ENCODE data around the gene ANTXR1.
"Not testable (repeated sequence)": the region's sequence is repeated elsewhere in the genome, so short reads cannot be mapped to it uniquely, and the experiment has no call there.

Gene ANTXR1

DNA sequence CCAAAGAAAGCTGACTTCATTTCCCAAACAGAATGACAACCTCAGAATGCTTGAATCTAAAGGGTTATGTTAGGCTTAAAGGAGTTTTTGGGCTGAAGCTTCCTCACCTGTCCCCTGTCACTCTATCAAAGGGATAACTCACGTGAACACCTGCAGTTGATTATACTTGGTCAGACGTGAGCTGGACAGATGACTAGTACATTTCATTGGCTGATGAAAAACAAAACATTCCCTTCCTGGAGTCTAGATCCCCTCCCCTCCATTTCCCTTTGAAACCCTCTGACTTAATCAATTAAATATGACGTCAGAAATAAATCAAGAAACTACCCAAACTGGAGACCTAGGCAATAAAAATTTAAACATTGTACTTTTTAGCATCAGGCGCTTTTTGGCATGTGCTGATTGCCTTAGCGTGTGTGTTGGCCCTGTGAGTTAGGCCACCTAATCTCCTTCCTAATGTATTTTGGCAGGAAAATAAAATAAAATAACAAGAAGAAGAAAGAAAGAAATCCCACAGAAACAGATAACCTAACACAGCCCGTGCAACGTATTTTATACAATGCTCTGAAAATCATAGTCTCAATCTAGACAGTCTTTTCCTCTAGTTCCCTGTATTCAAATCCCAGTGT lies 159.0 kb downstream of the ANTXR1 start:
- Mint-ChIP-seq H3K36me3 (no peaks in the 10 kb centered on the region), H3K9me3 (no peaks in the 10 kb centered on the region), H3K4me1 (peaks cover 8% of the 10 kb centered on the region), H3K4me3 (no peak overlapping the region), H3K27ac (no peak overlapping the region), H3K27me3 (peaks cover 68% of the 10 kb centered on the region)
- ATAC-seq: no peak

DNA sequence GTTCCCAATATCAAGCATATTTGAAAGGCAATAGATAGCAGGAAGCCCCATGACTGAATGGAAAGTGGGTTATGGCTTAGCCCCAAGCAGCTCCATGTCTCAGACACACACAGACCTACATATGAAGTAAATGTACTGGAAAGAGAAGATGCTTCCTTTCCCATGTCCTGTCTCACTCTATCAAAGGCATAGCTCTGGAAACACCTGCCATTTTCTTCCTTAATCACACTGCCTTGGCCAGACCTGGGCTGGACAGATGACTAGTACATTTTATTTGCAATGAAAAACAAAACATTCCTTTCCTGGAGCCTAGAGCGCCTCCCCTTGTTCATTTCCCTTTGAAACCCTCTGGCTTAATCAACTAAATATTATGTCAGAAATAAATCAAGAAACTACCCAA lies 160.7 kb downstream of the ANTXR1 start:
- no peak for ATAC-seq
- Mint-ChIP-seq H3K4me1 (peaks cover 8% of the 10 kb centered on the region), H3K9me3 (no peaks in the 10 kb centered on the region), H3K36me3 (no peaks in the 10 kb centered on the region), H3K4me3 (no peak overlapping the region), H3K27ac (no peak overlapping the region), H3K27me3 (peaks cover 73% of the 10 kb centered on the region)

DNA sequence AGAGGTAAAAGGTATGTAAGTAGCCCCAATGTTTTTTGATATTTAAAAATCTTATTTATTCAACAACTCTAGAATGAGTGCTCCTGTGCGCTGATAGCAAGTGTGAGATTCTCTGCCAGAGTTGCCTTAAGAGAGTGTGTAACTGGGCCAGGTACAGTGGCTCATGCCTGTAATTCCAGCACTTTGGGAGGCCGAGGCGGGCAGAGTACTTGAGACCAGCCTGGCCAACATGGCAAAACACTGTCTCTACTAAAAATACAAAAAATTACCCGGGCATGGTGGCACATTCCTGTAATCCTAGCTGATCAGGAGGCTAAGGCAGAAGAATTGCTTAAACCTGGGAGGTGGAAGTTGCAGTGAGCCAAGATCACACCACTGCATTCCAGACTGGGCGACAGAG lies 161.2 kb downstream of the ANTXR1 start:
- peaks cover 68% of the 10 kb centered on the region for H3K27me3 Mint-ChIP-seq
- H3K9me3 Mint-ChIP-seq, H3K4me3 Mint-ChIP-seq, ATAC-seq, H3K27ac Mint-ChIP-seq, H3K4me1 Mint-ChIP-seq, H3K36me3 Mint-ChIP-seq: not testable (repeated sequence)

DNA sequence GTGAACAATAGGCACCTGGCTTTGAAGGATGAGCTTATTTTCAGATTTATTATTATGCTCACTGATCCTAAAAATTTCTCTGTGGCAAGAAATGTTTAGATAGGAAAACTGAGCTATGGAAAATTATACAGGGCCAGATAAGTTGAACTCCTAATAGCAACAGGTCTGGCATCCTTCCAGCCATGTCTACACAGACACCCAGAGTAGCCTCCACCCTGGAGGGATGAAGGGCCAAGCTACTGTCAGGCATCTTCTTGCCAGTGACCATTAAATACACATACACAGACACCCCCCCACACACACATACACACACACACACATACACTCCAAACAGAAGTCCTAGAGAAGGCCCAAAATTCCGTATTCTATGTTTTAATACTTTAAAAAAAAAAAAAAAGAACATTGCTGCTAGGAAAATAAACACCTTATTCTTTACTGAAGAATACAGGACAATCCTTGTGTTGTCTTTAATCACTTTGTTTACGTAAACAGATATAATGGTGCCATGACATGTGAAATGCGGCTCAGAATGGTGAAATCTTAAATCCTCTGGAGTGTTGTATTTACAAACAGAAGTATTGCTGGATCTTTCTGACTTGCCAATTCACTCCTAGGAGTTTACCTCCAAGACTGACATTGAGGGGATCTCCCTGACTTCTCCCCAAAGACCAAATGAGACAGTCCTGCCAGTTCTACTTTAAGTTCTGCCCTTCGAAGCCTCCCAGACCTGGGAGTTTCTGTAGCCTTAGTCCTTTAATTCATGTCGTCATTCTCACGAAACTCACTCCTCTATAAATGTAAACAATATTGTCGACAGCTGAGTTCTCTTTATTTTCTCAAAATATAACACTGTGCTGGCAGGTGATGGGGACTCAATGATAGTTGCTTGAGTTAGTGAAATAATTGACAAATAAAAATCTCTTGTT lies 163.1 kb downstream of the ANTXR1 start:
- Mint-ChIP-seq H3K9me3 (no peaks in the 10 kb centered on the region), H3K36me3 (no peaks in the 10 kb centered on the region), H3K4me3 (no peak overlapping the region), H3K4me1 (no peaks in the 10 kb centered on the region), H3K27ac (no peak overlapping the region), H3K27me3 (peaks cover 68% of the 10 kb centered on the region)
- ATAC-seq: no peak

DNA sequence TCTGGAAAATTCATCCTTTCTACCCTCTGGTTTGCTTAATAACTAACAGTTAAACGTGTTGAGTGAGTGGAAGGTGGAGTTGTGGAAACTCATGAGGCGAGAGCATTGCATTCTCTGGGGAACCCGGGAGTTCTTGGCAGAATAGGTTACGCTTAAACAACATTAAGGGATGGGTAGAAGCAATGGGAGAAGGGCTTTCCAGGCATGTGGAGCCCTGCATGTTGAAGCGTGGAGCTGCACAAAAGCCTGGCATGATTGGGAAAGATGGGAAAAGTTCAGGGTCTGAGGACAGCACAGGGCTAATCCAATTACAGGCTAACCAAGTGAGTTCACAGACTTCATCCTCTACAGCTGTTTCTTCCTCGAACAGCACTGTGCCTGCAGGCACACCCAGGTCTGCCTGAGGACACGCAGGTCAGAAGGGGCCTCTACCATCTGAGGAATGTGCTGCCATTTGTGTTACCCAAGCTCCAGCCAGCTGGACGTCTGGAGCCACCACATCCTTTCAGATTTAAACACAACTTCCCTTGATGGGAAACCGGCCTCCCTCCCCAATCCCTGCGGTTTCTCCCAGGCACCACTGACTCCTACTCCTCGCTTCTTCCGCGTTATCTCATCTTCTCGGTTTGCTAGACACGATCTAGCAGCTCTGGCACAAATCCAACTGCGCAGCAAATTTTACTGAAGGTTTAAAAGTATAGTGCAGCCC lies 164.2 kb downstream of the ANTXR1 start:
- no peaks in the 10 kb centered on the region for H3K4me1 Mint-ChIP-seq
- no peak overlapping the region for H3K27ac Mint-ChIP-seq
- H3K9me3 Mint-ChIP-seq: no peaks in the 10 kb centered on the region
- H3K4me3 Mint-ChIP-seq: no peak overlapping the region
- H3K36me3 Mint-ChIP-seq: no peaks in the 10 kb centered on the region
- H3K27me3 Mint-ChIP-seq: peaks cover 61% of the 10 kb centered on the region
- no peak for ATAC-seq

DNA sequence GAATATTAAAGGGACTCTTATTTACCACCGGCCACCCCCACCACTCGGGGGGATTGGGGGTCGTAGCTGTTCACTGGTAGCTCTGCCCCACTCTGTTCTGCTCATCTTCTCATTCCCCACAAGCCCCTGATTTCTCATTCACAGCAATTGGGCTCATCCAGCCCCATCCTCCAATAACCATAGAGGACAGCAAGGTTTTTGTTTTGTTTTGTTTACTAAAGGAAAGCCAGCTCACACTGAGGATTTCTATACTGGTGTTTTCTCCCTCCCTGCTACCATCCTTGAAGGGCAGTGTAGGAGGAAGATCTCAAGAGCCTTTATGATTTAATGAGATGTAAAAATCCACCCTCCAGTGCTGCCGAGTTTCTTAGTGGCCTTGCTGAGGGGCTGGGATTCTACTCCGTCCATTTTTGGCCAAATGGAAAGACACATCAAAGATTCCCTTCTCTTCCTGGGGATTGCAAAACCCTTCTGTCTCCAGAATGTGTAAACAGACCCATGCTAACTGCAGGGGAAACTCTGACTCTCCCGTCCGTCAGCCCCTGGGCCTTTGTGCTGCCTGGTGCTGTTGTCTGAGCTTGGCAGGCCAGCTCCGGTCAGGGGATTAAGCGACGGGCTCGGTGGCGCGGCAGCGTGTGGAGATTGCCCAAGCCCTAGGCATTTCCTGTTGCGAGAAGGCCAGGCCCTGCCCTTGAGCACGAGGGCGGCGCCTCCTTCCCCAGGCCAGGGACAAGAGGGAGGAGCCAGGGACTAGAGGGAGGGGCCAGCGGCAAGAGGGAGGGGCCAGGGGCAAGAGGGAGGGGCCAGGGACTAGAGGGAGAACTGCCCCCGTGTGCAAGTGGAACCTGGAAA lies 165.0 kb downstream of the ANTXR1 start:
- Mint-ChIP-seq H3K27ac (no peak overlapping the region), H3K4me1 (no peaks in the 10 kb centered on the region), H3K9me3 (no peaks in the 10 kb centered on the region), H3K27me3 (peaks cover 53% of the 10 kb centered on the region), H3K36me3 (no peaks in the 10 kb centered on the region), H3K4me3 (no peak overlapping the region)
- no peak for ATAC-seq

DNA sequence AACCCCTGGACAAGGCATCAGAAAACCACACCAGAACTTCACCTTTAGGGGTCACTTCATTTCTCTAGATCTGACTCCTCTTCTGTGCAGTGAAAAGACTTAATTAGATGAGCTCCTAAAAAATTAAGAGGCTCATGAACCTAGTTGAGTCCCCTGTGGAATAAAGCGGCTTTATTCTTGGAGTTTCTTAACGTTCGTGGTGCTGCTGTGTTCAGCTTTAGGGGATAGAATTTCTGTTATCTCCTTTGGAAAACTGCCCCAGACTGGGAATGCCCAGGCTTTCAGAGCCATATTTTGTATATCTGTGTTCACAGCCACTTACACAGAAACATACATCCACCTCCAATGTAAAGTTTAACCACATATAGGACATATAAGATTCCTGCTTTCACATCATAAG lies 165.8 kb downstream of the ANTXR1 start:
- Mint-ChIP-seq H3K4me1 (no peaks in the 10 kb centered on the region), H3K9me3 (no peaks in the 10 kb centered on the region), H3K4me3 (no peak overlapping the region), H3K27ac (no peak overlapping the region), H3K27me3 (peaks cover 46% of the 10 kb centered on the region), H3K36me3 (no peaks in the 10 kb centered on the region)
- ATAC-seq: no peak

DNA sequence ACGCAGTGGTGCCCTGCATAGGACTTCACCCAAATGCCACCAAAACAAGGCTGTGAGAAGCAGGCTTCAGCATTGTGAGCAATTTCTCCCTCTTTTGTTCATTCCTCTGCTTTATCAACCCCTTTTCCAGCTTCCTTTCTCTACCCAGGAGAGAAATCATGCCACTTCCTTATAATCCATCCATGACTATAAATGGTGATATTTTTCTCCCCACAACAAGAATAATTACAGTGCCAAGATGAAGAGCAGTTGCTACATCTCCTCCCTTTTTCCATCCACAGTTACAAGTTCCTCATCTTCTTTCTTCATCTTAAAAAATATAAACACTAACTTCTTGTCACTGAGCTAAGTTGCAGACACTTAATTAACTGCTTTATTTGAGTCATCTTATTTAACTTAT lies 167.2 kb downstream of the ANTXR1 start:
- ATAC-seq: no peak
- Mint-ChIP-seq H3K4me1 (no peaks in the 10 kb centered on the region), H3K36me3 (no peaks in the 10 kb centered on the region), H3K9me3 (no peaks in the 10 kb centered on the region), H3K27ac (no peak overlapping the region), H3K27me3 (peaks cover 31% of the 10 kb centered on the region), H3K4me3 (no peak overlapping the region)

DNA sequence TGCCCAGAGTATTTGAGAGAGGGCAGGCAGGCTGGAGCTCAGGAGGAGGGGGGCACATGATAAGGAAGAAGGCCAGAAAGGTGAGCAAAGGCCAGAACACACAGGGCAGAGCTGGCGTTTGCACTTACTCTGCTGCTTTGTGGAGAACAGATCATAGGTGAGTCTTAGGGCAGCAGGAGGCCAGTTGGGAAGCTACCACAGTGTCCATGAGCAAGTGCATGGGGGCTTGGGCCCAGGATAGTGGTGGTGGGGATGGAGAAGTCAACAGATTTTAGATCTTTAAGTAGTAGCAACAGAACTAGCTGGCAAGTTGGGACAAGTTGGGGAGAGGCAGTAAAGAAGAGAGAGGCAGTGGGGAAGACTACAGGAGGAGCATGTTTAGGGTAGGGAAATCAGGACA lies 168.0 kb downstream of the ANTXR1 start:
- H3K27ac Mint-ChIP-seq: no peak overlapping the region
- no peaks in the 10 kb centered on the region for H3K9me3 Mint-ChIP-seq

DNA sequence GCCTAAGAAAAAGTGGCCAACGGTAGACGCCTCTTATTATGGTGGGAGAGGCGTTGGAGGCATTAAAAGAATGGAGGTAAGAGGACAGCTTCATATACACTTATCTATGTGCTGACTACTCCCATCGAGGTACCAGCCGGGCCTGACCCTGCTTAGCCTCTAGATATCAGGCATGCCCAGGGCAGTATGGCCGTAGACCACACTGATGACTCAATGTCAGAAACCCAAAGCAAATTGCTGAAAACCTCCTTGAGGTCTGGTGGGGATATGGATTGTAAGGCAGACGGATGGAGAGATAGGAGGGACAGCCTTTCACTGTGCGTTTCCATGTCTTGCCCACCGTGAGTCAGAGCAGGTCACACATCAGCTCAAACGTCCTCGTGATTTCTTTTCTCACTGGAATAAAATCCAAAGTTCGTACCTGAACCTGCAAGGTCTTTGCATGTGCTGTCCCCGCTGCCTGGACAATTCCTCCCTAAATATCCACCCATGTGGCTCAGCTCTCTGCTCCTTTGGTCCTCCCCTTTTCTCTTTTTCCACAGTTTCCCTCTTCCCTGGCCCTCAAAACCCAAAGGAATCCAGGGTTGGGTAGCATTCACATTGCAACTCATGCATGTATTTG lies 168.9 kb downstream of the ANTXR1 start:
- H3K36me3 Mint-ChIP-seq: no peaks in the 10 kb centered on the region
- no peak overlapping the region for H3K27ac Mint-ChIP-seq
- no peaks in the 10 kb centered on the region for H3K9me3 Mint-ChIP-seq
- no peak overlapping the region for H3K4me3 Mint-ChIP-seq
- ATAC-seq: no peak
- peaks cover 34% of the 10 kb centered on the region for H3K27me3 Mint-ChIP-seq
- no peaks in the 10 kb centered on the region for H3K4me1 Mint-ChIP-seq

More for the DNA sequence above, 168.0 kb downstream of the ANTXR1 start:
- H3K36me3 Mint-ChIP-seq: no peaks in the 10 kb centered on the region
- no peaks in the 10 kb centered on the region for H3K4me1 Mint-ChIP-seq
- H3K4me3 Mint-ChIP-seq: no peak overlapping the region
- peak; percentile 25 for ATAC-seq
- peaks cover 27% of the 10 kb centered on the region for H3K27me3 Mint-ChIP-seq

DNA sequence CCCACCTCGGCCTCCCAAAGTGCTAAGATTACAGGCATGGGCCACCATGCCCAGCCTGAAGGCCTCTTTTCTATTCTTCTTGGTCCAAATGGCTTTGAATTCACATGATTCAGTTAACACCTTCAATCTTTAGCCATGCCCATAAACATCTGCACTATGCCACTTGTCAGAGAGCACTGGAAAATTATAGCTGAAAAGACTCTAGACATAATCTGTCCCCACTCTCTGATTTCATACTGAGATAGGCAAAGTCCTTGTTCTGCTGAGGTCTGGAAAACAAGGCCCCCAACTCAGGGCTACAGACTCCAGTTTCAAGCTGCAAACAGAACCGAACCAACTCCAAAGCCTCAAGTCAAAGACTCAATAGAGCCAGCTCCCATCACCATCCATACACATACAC lies 170.7 kb downstream of the ANTXR1 start:
- H3K4me1 Mint-ChIP-seq: no peaks in the 10 kb centered on the region
- H3K27ac Mint-ChIP-seq: no peak overlapping the region
- no peaks in the 10 kb centered on the region for H3K9me3 Mint-ChIP-seq
- no peaks in the 10 kb centered on the region for H3K36me3 Mint-ChIP-seq
- no peak for ATAC-seq
- no peak overlapping the region for H3K4me3 Mint-ChIP-seq
- peaks cover 29% of the 10 kb centered on the region for H3K27me3 Mint-ChIP-seq

DNA sequence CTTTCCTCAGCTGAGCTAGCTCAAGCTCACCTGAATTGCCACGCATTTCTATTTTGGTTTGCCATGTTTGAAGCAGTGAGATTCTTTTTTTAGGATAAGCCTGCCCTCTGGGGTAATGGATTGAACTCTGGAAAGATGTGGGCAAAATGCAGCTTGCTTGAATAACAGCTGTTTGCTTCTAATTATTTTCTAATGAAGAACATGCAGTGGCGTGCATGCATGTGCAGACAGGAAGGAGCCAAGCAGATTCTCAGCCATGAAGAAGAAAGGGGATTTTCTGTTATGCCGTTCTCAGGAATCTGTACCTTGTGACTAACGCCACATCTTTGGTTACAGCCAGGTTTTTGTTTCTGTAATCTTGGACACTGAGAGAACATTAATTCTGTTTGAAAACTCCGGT lies 171.2 kb downstream of the ANTXR1 start:
- H3K9me3 Mint-ChIP-seq: no peaks in the 10 kb centered on the region
- no peak overlapping the region for H3K27ac Mint-ChIP-seq
- no peaks in the 10 kb centered on the region for H3K4me1 Mint-ChIP-seq
- no peak for ATAC-seq
- peaks cover 32% of the 10 kb centered on the region for H3K27me3 Mint-ChIP-seq
- no peak overlapping the region for H3K4me3 Mint-ChIP-seq
- no peaks in the 10 kb centered on the region for H3K36me3 Mint-ChIP-seq

DNA sequence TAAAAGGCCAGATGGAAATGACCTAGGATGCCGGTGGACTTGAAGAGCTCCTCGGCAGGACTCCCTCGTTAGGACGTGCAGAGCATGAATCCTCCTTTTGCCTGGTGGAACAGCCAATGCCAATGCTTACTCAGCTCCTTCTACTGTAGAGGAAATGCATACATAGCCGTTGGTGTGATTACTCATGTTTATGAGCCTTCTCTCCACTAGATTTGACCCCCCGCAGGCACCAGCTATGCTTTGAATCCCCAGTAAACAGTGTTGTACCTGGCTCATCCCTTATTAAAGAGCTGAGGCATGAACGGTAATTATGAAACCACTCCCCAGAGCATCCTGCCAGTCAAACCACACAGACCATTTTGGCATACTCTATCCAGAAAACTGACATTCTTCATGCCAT lies 172.8 kb downstream of the ANTXR1 start:
- ATAC-seq: no peak
- H3K4me1 Mint-ChIP-seq: no peaks in the 10 kb centered on the region
- H3K4me3 Mint-ChIP-seq: no peak overlapping the region
- no peaks in the 10 kb centered on the region for H3K9me3 Mint-ChIP-seq
- peaks cover 32% of the 10 kb centered on the region for H3K27me3 Mint-ChIP-seq
- H3K27ac Mint-ChIP-seq: no peak overlapping the region
- no peaks in the 10 kb centered on the region for H3K36me3 Mint-ChIP-seq

DNA sequence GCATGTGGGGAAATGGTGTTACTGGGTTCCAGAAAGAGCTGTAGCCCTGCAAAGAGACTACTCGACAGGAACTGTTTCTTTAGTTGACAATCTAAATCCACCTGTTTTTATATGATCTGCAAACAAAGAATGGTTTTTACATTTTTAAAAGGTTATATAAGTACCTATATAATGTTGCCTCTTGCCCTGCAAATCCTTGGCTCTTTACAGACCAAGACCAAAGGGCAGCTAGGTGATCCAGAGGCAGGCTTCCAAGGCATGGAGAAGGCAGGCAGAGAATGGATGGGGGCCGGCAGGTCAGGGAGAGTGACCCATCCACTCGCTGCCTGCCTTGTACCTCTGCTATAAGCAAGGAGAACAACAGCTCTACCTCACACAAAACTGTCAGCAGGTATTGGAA lies 173.6 kb downstream of the ANTXR1 start:
- no peak overlapping the region for H3K4me3 Mint-ChIP-seq
- no peaks in the 10 kb centered on the region for H3K4me1 Mint-ChIP-seq
- no peak for ATAC-seq
- H3K36me3 Mint-ChIP-seq: no peaks in the 10 kb centered on the region
- H3K27ac Mint-ChIP-seq: no peak overlapping the region
- H3K9me3 Mint-ChIP-seq: no peaks in the 10 kb centered on the region
- peaks cover 32% of the 10 kb centered on the region for H3K27me3 Mint-ChIP-seq

All from stimulated activated memory B cell treated with anti-CD40 and anti-IgM and Interleukin-4, amounts not matched to agents 10 μg/mL and 1 μg/mL and 100 μg/mL, for 72 hours (primary cell).